ENCODE results near the gene FHL2.

GRCh38 chr2:105445976-105446375, 47.1 kb upstream of the FHL2 start:
- TF ChIP-seq CTCF (IDR thresholded peaks at IDR 0.05) = no peak
- TF ChIP-seq POLR2A (IDR thresholded peaks at IDR 0.05) = no peak

All from right lobe of liver (tissue), 4 donors.